DOHH2 (cell line): ENCODE measurements around the gene SPNS2.

Experiments used
- H3F3A ChIP-seq: fragments of 200-600 bp; sonication (generic), shearing (Covaris generic); 2 replicates; pipeline ENCODE4 v1.6.0; 2016; ENCODE audit warnings: antibody characterized with exemption, mild to moderate bottlenecking; ENCODE audit not compliant: control insufficient read depth, insufficient read depth
- H3K27ac ChIP-seq: fragments of 200-600 bp; sonication (generic); 2 replicates; pipeline ENCODE4 v1.5.1; 2014; ENCODE audit warnings: low read depth, mild to moderate bottlenecking, low read length, moderate library complexity
- H3K27me3 ChIP-seq: fragments of 200-600 bp; sonication (generic); 2 replicates; pipeline ENCODE4 v1.6.1; 2014; ENCODE audit warnings: mild to moderate bottlenecking, low read length, mixed read lengths; ENCODE audit not compliant: control insufficient read depth
- H3K36me3 ChIP-seq: fragments of 200-600 bp; sonication (generic); 2 replicates; pipeline ENCODE4 v1.6.1; 2014; ENCODE audit warnings: mild to moderate bottlenecking, low read length, moderate library complexity, mixed read lengths; ENCODE audit not compliant: control insufficient read depth
- H3K4me1 ChIP-seq: fragments of 200-600 bp; sonication (generic); 2 replicates; pipeline ENCODE4 v1.6.1; 2014; ENCODE audit warnings: mild to moderate bottlenecking, low read length, mixed read lengths; ENCODE audit not compliant: control insufficient read depth
- H3K4me2 ChIP-seq: fragments of 200-600 bp; sonication (generic); 2 replicates; pipeline ENCODE4 v1.6.0; 2014; ENCODE audit warnings: mild to moderate bottlenecking, low read length, moderate library complexity
- H3K4me3 ChIP-seq: fragments of 200-600 bp; sonication (generic); 2 replicates; pipeline ENCODE4 v1.5.1; 2014; ENCODE audit warnings: mild to moderate bottlenecking, low read length, mixed read lengths
- H3K79me2 ChIP-seq: fragments of 200-600 bp; sonication (generic); 2 replicates; pipeline ENCODE4 v1.6.1; 2014; ENCODE audit warnings: mild to moderate bottlenecking, low read length, mixed read lengths; ENCODE audit not compliant: control insufficient read depth
- H3K9me2 ChIP-seq: fragments of 200-600 bp; sonication (generic); replicated peaks from 2 replicates; pipeline ENCODE4 v1.6.1; 2014; ENCODE audit warnings: mild to moderate bottlenecking, low read length, mixed read lengths; ENCODE audit not compliant: control insufficient read depth
- H3K9me3 ChIP-seq: fragments of 200-600 bp; sonication (generic); 2 replicates; pipeline ENCODE4 v1.6.1; 2014; ENCODE audit warnings: antibody characterized with exemption, low read length, mixed read lengths; ENCODE audit not compliant: control insufficient read depth, insufficient read depth
- H4K20me1 ChIP-seq: fragments of 200-600 bp; sonication (generic); 2 replicates; pipeline ENCODE4 v1.6.0; 2014; ENCODE audit warnings: low read depth, mild to moderate bottlenecking, antibody characterized with exemption, low read length, moderate library complexity; ENCODE audit not compliant: control insufficient read depth, insufficient read depth
- CTCF ChIP-seq: fragments of 200-600 bp; sonication (generic); IDR thresholded peaks from one replicate; pipeline ENCODE4 v1.5.1; 2014; ENCODE audit warnings: antibody characterized with exemption, mild to moderate bottlenecking, low read depth, low read length; ENCODE audit not compliant: poor library complexity, severe bottlenecking
- EZH2phosphoT487 ChIP-seq: fragments of 200-600 bp; sonication (generic); IDR thresholded peaks from 2 replicates; pipeline ENCODE4 v1.6.1; 2017; ENCODE audit warnings: borderline replicate concordance, mild to moderate bottlenecking, antibody characterized with exemption, low read length, moderate library complexity, mixed read lengths

Gene SPNS2

DNA sequence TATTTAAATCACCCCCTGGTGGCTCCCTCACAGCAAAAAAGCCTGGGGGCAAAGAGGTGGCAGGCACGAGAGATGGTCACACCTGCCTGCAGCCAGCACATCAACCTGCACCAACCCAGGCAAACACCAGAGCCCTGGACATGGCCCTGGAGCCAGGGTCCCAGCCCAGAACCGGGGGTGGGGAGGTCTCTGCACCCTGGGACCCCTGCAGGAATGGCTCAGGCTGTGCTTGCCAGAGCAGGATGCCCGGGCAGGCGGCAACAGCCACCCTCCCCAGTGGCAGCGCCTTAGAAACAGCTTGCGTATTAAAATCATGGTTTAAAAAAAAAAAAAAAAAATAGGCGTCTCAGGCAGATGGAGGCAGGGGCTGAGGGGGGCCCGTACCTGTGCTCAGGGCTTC lies 40.3 kb downstream of the SPNS2 start:
- H3K36me3 ChIP-seq = peaks cover 68% of the 10 kb centered on the region
- no peak overlapping the region for H3K4me3 ChIP-seq
- peaks cover 12% of the 10 kb centered on the region for H3F3A ChIP-seq
- H3K9me2 ChIP-seq = no peaks in the 10 kb centered on the region
- TF ChIP-seq EZH2phosphoT487 (no peak), CTCF (no peak)
- no peaks in the 10 kb centered on the region for H3K27me3 ChIP-seq
- H3K4me1 ChIP-seq = no peaks in the 10 kb centered on the region
- no peak overlapping the region for H3K4me2 ChIP-seq
- H3K27ac ChIP-seq = no peak overlapping the region
- H3K9me3 ChIP-seq = no peaks in the 10 kb centered on the region
- no peaks in the 10 kb centered on the region for H3K79me2 ChIP-seq
- no peaks in the 10 kb centered on the region for H4K20me1 ChIP-seq

GRCh38 chr17:4539576-4540223 lies 41.0 kb downstream of the SPNS2 start:
- Histone ChIP-seq H3K36me3 (peaks cover 72% of the 10 kb centered on the region), H3K27me3 (no peaks in the 10 kb centered on the region), H4K20me1 (no peaks in the 10 kb centered on the region), H3K27ac (no peak overlapping the region), H3K4me2 (no peak overlapping the region), H3K4me1 (no peaks in the 10 kb centered on the region), H3K9me2 (no peaks in the 10 kb centered on the region), H3K4me3 (no peak overlapping the region), H3K79me2 (no peaks in the 10 kb centered on the region), H3F3A (peaks cover 12% of the 10 kb centered on the region), H3K9me3 (no peaks in the 10 kb centered on the region)
- no peak for TF ChIP-seq CTCF
- TF ChIP-seq EZH2phosphoT487 = no peak

- Histone ChIP-seq H3K36me3 (peaks cover 75% of the 10 kb centered on the region), H3K9me3 (no peaks in the 10 kb centered on the region), H3K4me3 (no peak overlapping the region), H3K9me2 (no peaks in the 10 kb centered on the region), H3K4me1 (no peaks in the 10 kb centered on the region), H3F3A (peaks cover 12% of the 10 kb centered on the region), H3K27ac (no peak overlapping the region), H3K4me2 (no peak overlapping the region), H4K20me1 (no peaks in the 10 kb centered on the region), H3K27me3 (no peaks in the 10 kb centered on the region), H3K79me2 (no peaks in the 10 kb centered on the region)
- TF ChIP-seq EZH2phosphoT487 = no peak
- peak; percentile 37 for TF ChIP-seq CTCF
These were observed 41.6 kb downstream of the SPNS2 start for GRCh38 chr17:4540224-4540651.
